Glutamatergic neuron (in vitro differentiated cells): ENCODE measurements around the gene SQOR. TPM values are rescaled to one million over a fixed set of nuclear protein-coding genes. Genes with fewer than 3 reads are reported as not detected.
"Not testable (repeated sequence)": the region's sequence is repeated elsewhere in the genome, so short reads cannot be mapped to it uniquely, and the experiment has no call there.

ENCODE experiments used
- DNase-seq: peaks from one replicate; pipeline ENCODE4 v3.0.0; 2022
- H3K27ac Mint-ChIP-seq: one replicate; pipeline ENCODE4 v1.8.0; 2020; ENCODE audit warnings: mild to moderate bottlenecking, mixed read lengths, inconsistent platforms; ENCODE audit not compliant: unreplicated experiment
- H3K27me3 Mint-ChIP-seq: one replicate; pipeline ENCODE4 v1.8.0; 2020; ENCODE audit warnings: mild to moderate bottlenecking, moderate library complexity, mixed read lengths, inconsistent platforms; ENCODE audit not compliant: unreplicated experiment
- H3K36me3 Mint-ChIP-seq: one replicate; pipeline ENCODE4 v1.8.0; 2020; ENCODE audit warnings: mild to moderate bottlenecking, mixed read lengths, inconsistent platforms; ENCODE audit not compliant: unreplicated experiment
- H3K4me1 Mint-ChIP-seq: one replicate; pipeline ENCODE4 v1.8.0; 2020; ENCODE audit warnings: mild to moderate bottlenecking, low read depth, mixed read lengths, inconsistent platforms; ENCODE audit not compliant: unreplicated experiment
- H3K4me3 Mint-ChIP-seq: one replicate; pipeline ENCODE4 v1.8.0; 2020; ENCODE audit warnings: mild to moderate bottlenecking, mixed read lengths, inconsistent platforms; ENCODE audit not compliant: unreplicated experiment
- H3K9me3 Mint-ChIP-seq: one replicate; pipeline ENCODE4 v1.8.0; 2020; ENCODE audit warnings: mild to moderate bottlenecking, moderate library complexity, mixed read lengths, inconsistent platforms; ENCODE audit not compliant: unreplicated experiment
- CTCF ChIP-seq: fragments of 200-600 bp; sonication (generic); IDR thresholded peaks from one replicate; pipeline ENCODE4 v1.5.0; 2021; ENCODE audit not compliant: partially characterized antibody, unreplicated experiment
- total RNA-seq: library from RNA; stranded (reverse); fragmentation: NEBNext Ultra II Directional; extraction: Animal tissue kit (Norgen Biotek cat#: 25700); gene quantifications from one replicate; pipeline ENCODE4 v1.2.1, GENCODE V29; 2021; ENCODE audit not compliant: unreplicated experiment

The SQOR gene
- total RNA-seq, 1 donor from 2014 or later = not detected

GRCh38 chr15:45645026-45645980, 10.5 kb downstream of the SQOR start:
- no peak for TF ChIP-seq CTCF
- Mint-ChIP-seq H3K27ac (no peak overlapping the region), H3K9me3 (peaks cover 2% of the 10 kb centered on the region), H3K36me3 (no peaks in the 10 kb centered on the region), H3K4me1 (no peaks in the 10 kb centered on the region), H3K4me3 (no peak overlapping the region), H3K27me3 (peaks cover 4% of the 10 kb centered on the region)
- no peak for DNase-seq

- Mint-ChIP-seq H3K9me3 (peaks cover 2% of the 10 kb centered on the region), H3K27ac (no peak overlapping the region), H3K4me1 (no peaks in the 10 kb centered on the region), H3K36me3 (no peaks in the 10 kb centered on the region), H3K4me3 (no peak overlapping the region), H3K27me3 (peaks cover 4% of the 10 kb centered on the region)
- no peak for TF ChIP-seq CTCF
- DNase-seq = no peak
Observed at GRCh38 chr15:45646220-45646619, 11.4 kb downstream of the SQOR start.

GRCh38 chr15:45647828-45648227, 13.0 kb downstream of the SQOR start:
- Mint-ChIP-seq H3K27ac (no peak overlapping the region), H3K4me1 (no peaks in the 10 kb centered on the region), H3K36me3 (no peaks in the 10 kb centered on the region), H3K27me3 (peaks cover 2% of the 10 kb centered on the region), H3K9me3 (peaks cover 2% of the 10 kb centered on the region), H3K4me3 (no peak overlapping the region)
- DNase-seq = no peak
- no peak for TF ChIP-seq CTCF

GRCh38 chr15:45648521-45649200, 13.8 kb downstream of the SQOR start:
- peaks cover 2% of the 10 kb centered on the region for H3K9me3 Mint-ChIP-seq
- no peak for TF ChIP-seq CTCF
- H3K36me3 Mint-ChIP-seq = no peaks in the 10 kb centered on the region
- peaks cover 2% of the 10 kb centered on the region for H3K27me3 Mint-ChIP-seq
- no peak for DNase-seq
- H3K27ac Mint-ChIP-seq = no peak overlapping the region
- H3K4me3 Mint-ChIP-seq = no peak overlapping the region
- no peaks in the 10 kb centered on the region for H3K4me1 Mint-ChIP-seq

GRCh38 chr15:45650007-45650406, 15.2 kb downstream of the SQOR start:
- H3K36me3 Mint-ChIP-seq, DNase-seq, H3K27me3 Mint-ChIP-seq, H3K27ac Mint-ChIP-seq, H3K9me3 Mint-ChIP-seq, H3K4me1 Mint-ChIP-seq, H3K4me3 Mint-ChIP-seq: not testable (repeated sequence)
